Esophagus (tissue), 2 donors: ENCODE data around the gene HS3ST4. TPM values are rescaled to one million over a fixed set of nuclear protein-coding genes. Genes with fewer than 3 reads are reported as not detected.

ENCODE experiments used
- H3K27ac ChIP-seq, 2 donors: one replicate each; pipeline ENCODE4 v1.5.1; 2013; ENCODE audit warnings: low read depth in 2 of 2, mild to moderate bottlenecking in 2 of 2, inconsistent platforms in 1 of 2, low read length in 1 of 2, moderate library complexity in 1 of 2
- H3K27me3 ChIP-seq, 2 donors: one replicate each; pipeline ENCODE4 v1.6.1; 2013; ENCODE audit warnings: low read length in 2 of 2, control low read depth in 1 of 2, mild to moderate bottlenecking in 1 of 2; ENCODE audit not compliant: insufficient read depth in 2 of 2, control insufficient read depth in 1 of 2
- H3K36me3 ChIP-seq, 2 donors: one replicate each; pipeline ENCODE4 v1.6.1; 2013; ENCODE audit warnings: low read length in 1 of 2; ENCODE audit not compliant: control insufficient read depth in 2 of 2, insufficient read depth in 2 of 2
- H3K4me1 ChIP-seq, 2 donors: one replicate each; pipeline ENCODE4 v1.6.1; 2013; ENCODE audit warnings: low read length in 1 of 2; ENCODE audit not compliant: control insufficient read depth in 2 of 2, insufficient read depth in 2 of 2
- H3K4me3 ChIP-seq, 2 donors: one replicate each; pipeline ENCODE4 v1.5.1; 2013; ENCODE audit warnings: low read length in 2 of 2, mild to moderate bottlenecking in 2 of 2, low read depth in 1 of 2, moderate library complexity in 1 of 2
- H3K9me3 ChIP-seq, 2 donors: one replicate each; pipeline ENCODE4 v1.6.1; 2013; ENCODE audit warnings: mild to moderate bottlenecking in 2 of 2, low read depth in 1 of 2, low read length in 1 of 2, moderate library complexity in 1 of 2; ENCODE audit not compliant: control insufficient read depth in 2 of 2, insufficient read depth in 1 of 2
- WGBS, 2 donors: extraction: QIAGEN DNeasy Blood & Tissue Kit; methylation state at CpG; one replicate each; pipeline ENCODE4 v1.1.7; 2013; 5-methylcytosine and 5-hydroxymethylcytosine counted together
- polyA plus RNA-seq, 2 donors: library from polyadenylated mRNA; stranded (reverse); fragments of 200-250 nt; gene quantifications; one replicate each; pipeline ENCODE4 v1.2.3, GENCODE V29; 2013
- donor health status: healthy with polysubstance abuse.
- donor health status: Bipolar disorder and iron deficiency.

The HS3ST4 gene
- polyA plus RNA-seq, 2 donors = 0.08 to 0.16 TPM

DNA sequence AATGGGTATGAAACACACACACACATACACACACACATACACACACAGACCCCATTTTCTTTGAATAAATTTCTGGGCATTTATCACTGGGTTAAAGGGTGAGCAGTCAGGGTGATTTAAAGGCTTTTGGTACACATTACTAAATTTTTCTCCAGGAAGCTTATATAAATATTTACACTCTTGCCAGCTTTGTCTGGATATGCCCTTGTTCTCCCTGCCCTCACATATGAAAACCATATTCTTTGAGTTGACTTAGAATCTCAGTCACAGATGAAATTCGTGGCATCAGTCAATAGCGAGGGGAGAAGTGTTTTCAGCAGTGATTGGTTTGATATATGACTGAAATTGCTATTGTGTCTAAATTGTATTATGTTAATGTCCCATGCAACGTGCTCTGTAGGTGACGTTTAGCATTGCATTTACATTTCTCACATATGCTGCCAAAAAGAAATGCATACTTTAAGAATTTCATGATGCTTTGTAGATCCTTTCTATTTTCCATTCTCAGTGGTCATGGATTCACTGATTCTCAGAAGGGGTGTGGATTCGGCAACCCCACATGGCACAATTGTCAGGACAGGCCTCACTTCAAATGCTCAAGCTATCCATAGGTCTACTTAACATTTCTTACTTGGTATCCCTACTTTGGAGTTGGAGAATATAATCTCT lies 34.8 kb downstream of the HS3ST4 start:
- H3K27me3 ChIP-seq = no peaks in the 10 kb centered on the region
- H3K9me3 ChIP-seq = no peaks in the 10 kb centered on the region
- no peaks in the 10 kb centered on the region for H3K4me1 ChIP-seq
- WGBS, 2 donors = 34 to 41% methylated on average over 5 of the region's 5 CpGs
- H3K36me3 ChIP-seq = no peaks in the 10 kb centered on the region
- no peak overlapping the region for H3K4me3 ChIP-seq
- no peak overlapping the region for H3K27ac ChIP-seq

DNA sequence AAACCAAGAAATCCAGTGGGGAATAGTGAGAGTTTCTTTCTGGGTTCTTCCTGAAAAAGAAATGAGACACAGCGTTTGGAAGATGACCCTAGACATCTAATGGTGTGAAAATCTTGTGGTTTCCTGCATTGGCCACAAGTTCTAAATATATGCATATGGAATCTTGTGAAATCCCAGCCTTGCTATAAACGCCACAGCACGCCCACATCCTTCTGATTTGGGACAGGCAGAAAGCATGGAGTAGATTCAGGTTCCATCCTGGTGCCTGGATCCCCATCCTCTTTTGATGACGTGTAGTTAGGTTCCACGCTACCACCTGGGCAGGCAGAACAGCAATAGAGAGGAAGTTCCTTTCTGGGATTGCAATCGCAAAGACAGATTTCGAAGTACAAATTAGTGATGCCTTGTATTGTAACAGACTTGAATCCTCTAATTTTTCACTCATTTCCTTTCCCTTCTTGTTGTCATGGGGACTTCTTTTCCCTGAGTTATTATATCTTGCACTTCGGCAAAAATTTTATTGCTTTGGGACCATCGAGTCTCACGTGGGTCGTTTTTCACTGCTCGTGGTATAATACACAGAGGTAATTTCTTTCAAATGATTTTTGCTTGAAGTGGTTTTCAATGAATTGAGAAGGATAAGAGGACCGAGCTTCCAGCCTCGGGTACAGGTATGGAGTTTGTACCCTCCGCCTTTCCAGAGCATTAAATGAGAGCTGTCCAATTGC lies 37.6 kb downstream of the HS3ST4 start:
- Histone ChIP-seq H3K4me3 (no peak overlapping the region), H3K9me3 (no peaks in the 10 kb centered on the region), H3K27me3 (no peaks in the 10 kb centered on the region), H3K4me1 (no peaks in the 10 kb centered on the region), H3K27ac (no peak overlapping the region), H3K36me3 (no peaks in the 10 kb centered on the region)
- WGBS, 2 donors = 78 to 84% methylated on average over 15 of the region's 15 CpGs

DNA sequence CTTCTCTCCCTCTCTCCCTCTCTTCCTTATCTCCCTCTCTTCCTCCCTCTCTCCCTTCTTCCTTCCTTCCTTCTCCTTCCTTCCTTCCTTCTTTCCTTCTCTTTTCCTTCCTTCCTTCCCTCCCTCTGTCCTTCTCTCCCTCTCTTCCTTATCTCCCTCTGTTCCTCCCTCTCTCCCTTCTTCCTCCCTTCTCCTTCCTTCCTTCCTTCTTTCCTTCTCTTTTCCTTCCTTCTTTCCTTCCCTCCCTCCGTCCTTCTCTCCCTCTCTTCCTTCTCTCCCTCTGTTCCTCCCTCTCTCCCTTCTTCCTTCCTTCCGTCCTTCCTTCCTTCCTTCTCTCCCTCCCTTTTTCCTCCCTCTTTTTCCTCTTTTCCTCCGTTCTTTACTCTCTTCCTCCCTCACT lies 38.6 kb downstream of the HS3ST4 start:
- Histone ChIP-seq H3K27ac (no peak overlapping the region), H3K9me3 (no peaks in the 10 kb centered on the region), H3K4me3 (no peak overlapping the region), H3K27me3 (no peaks in the 10 kb centered on the region), H3K36me3 (no peaks in the 10 kb centered on the region), H3K4me1 (no peaks in the 10 kb centered on the region)
- WGBS, 2 donors = 62 to 70% methylated on average over 3 of the region's 3 CpGs

DNA sequence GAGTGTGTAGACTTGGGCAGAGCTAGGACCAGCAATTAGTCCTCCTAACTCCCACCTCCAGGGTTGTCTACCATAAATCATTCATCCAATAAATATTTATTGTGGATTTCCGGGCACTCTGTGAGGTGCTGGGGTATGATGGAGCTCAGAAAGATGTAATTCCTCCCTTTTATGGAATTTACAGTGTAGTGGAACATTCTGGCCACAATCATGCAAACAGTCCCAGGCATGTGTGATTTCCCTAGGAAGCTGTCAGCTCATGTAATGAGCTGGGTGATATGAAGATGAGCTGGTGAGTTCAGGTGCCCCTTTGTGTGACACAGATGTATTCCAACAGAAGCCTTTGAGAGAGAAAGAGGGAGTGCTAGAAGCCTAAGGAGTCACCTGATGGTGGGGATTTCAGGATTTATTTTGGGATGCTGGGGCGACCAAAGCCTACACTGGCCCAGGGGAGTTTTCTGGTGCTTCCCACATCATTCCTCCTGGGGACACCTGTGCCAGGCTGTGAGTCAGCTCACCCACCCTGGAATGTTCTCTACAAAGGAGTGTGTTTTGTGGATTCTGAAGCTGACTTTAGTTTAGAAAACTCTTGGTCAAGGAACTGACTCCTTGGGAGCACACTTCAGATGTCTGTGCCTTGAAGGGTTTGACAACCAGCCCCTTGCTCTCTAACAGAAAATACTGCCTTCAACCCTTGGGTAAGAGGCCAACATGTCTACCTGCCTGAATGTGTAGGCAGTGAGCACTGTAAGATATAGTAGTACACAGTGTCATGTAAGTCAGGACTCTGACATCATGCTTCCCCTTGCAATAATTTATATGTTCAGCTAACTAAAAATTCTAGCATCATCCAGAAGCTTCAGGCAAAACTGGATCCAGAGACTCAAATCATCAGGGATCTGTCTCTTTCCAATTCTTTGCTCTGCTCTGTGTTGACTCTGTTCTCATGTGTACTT lies 42.9 kb downstream of the HS3ST4 start:
- Histone ChIP-seq H3K4me1 (no peaks in the 10 kb centered on the region), H3K36me3 (no peaks in the 10 kb centered on the region), H3K27ac (no peak overlapping the region), H3K27me3 (no peaks in the 10 kb centered on the region), H3K9me3 (no peaks in the 10 kb centered on the region), H3K4me3 (no peak overlapping the region)
- 36 to 43% methylated on average over 2 of the region's 2 CpGs for whole genome bisulfite sequencing, 2 donors

DNA sequence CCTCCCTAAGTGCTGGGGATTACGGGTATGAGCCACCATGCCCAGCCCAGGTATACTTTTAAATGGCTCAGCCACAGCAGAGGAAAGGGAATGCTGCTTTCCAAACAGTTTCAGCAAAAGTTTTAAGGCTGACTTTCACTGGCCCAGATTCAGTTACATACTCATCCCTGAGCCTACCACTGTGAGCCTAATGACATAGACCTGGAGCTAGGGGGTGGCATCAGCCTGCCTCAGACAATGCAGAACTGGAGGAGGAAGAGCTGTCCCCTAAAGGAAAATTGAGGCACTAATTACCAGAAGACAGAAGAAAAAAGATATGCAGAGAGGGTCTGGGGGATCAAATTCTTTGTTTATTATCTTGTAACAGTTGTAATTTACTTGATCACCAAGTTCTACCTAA lies 43.9 kb downstream of the HS3ST4 start:
- no peak overlapping the region for H3K4me3 ChIP-seq
- no peak overlapping the region for H3K27ac ChIP-seq
- no peaks in the 10 kb centered on the region for H3K36me3 ChIP-seq
- no peaks in the 10 kb centered on the region for H3K9me3 ChIP-seq
- no peaks in the 10 kb centered on the region for H3K4me1 ChIP-seq
- H3K27me3 ChIP-seq = no peaks in the 10 kb centered on the region
- WGBS, 2 donors = 67 to 82% methylated on average over 1 of the region's 1 CpG

DNA sequence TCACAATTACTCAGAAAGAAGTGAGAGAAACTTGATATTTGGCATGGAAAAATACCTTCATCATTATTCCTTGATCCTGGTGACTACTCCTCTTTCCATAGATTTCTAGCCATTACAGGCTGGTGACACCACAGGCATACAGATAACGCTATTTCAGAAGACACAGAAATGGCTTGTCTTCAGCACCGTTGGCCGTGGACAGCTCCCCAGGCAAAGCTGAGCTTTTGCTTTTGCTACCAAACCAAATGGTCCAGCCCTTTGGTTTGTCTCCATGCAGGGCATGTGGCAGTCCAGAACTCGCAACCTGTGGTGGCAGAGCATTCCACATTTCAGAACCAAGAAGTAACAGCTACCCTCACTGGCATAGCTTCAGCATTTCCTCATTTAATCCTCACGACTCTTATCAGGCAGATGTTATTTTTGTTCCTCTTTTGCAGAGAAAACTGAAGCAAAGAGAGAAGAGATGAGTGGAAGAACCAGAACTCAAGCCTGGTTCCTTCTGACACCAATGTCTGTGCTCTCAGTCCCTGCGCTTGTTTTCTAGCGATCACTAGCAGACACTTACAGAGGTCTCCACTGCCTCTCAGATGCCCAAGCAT lies 55.5 kb downstream of the HS3ST4 start:
- 63 to 66% methylated on average over 7 of the region's 7 CpGs for WGBS, 2 donors
- no peaks in the 10 kb centered on the region for H3K36me3 ChIP-seq
- no peak overlapping the region for H3K27ac ChIP-seq
- H3K4me1 ChIP-seq = no peaks in the 10 kb centered on the region
- peaks cover 0 to 3% of the 10 kb centered on the region in 2 donors for H3K9me3 ChIP-seq
- H3K27me3 ChIP-seq = no peaks in the 10 kb centered on the region
- H3K4me3 ChIP-seq = no peak overlapping the region

DNA sequence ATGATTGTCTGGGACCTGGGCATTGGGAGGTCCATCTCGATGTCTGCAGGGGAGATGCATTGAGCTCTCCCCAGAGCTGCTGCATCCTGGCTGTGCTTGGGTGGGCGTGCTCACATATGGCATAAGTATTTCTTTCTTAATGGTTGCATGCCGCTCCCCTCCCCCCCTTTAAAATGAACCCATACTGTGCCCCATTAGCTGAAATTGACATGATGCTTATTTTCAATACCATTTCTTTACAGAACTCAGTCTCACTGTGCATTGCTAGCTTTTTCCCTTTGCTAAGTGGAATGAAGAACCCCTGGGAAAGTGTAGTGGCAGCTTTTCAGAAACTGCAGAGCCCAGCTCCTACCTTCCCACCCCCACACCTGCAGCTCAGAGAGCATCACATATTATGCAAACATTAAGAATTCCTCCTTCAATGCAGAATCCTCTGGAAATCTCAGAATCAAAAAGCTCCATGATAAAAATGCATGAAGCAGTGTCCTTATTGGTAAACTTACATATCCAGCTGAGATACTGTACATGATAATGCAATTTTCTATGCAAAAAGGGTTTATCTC lies 56.4 kb downstream of the HS3ST4 start:
- WGBS, 2 donors = 81 to 82% methylated on average over 3 of the region's 3 CpGs
- H3K27me3 ChIP-seq = no peaks in the 10 kb centered on the region
- H3K9me3 ChIP-seq = no peaks in the 10 kb centered on the region
- no peak overlapping the region for H3K27ac ChIP-seq
- H3K36me3 ChIP-seq = no peaks in the 10 kb centered on the region
- no peak overlapping the region for H3K4me3 ChIP-seq
- no peaks in the 10 kb centered on the region for H3K4me1 ChIP-seq

DNA sequence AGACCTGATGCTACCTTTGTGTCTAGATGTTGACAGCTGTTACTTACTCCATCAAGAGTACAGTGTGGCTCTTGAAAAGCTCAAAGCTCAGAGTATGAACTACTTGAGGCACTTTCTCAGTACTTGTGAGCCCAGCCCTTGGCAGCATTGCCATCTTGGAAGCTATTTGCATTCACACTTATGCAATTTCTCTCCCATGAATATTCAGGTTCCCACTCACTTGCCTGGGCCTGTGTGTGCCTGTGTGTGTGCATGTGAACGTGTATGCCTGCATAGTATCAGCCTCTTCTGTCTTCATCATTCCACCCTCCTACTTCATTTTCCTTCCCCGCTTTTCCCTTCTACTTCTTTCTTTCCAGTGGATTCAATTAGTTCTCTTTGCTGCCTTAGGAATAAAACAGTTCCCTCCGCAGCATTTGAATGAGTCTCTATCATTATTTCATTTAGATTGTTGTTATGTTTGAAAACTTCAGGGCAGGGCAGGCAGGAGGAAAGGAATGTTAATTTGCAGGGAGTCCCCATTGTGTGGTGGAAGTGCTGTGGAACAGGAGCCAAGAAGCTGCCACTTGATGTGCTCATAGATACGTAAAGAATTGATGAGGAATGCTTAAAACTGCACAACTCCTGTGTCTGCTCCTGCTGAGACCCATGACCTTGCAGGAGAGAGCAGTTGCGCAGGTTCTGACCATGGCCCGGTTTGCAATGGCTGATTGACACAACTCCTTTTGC lies 58.9 kb downstream of the HS3ST4 start:
- WGBS, 2 donors = 49 to 51% methylated on average over 6 of the region's 6 CpGs
- no peak overlapping the region for H3K27ac ChIP-seq
- no peak overlapping the region for H3K4me3 ChIP-seq
- no peaks in the 10 kb centered on the region for H3K36me3 ChIP-seq
- no peaks in the 10 kb centered on the region for H3K9me3 ChIP-seq
- no peaks in the 10 kb centered on the region for H3K4me1 ChIP-seq
- no peaks in the 10 kb centered on the region for H3K27me3 ChIP-seq
